Peyer's patch (tissue), 4 donors: ENCODE results near the gene ARPP21. TPM values are rescaled to one million over a fixed set of nuclear protein-coding genes. Genes with fewer than 3 reads are reported as not detected.

Experiments
- DNase-seq, 3 donors: peaks; one replicate each; pipeline ENCODE4 v3.0.0-alpha.2; 2017 to 2019
- H3K27ac ChIP-seq, 4 donors: fragments of 200-600 bp; sonication (generic); one replicate each; pipeline ENCODE4 v1.5.1; 2016 to 2019
- H3K27me3 ChIP-seq, 2 donors: fragments of 200-600 bp; sonication (generic); one replicate each; pipeline ENCODE4 v1.5.1; 2019
- H3K36me3 ChIP-seq, 3 donors: fragments of 200-600 bp; sonication (generic); one replicate each; pipeline ENCODE4 v1.5.1; 2016 to 2019
- H3K4me1 ChIP-seq, 4 donors: fragments of 200-600 bp; sonication (generic); one replicate each; pipeline ENCODE4 v1.5.1; 2016 to 2019
- H3K4me3 ChIP-seq, 4 donors: fragments of 200-600 bp; sonication (generic); 1 replicate in 3 of 4; 2 replicates in 1 of 4; pipeline ENCODE4 v1.5.1; 2016 to 2019; ENCODE audit warnings: mild to moderate bottlenecking in 1 of 4
- H3K9me3 ChIP-seq, 4 donors: fragments of 200-600 bp; sonication (generic); one replicate each; pipeline ENCODE4 v1.5.1; 2016 to 2019; ENCODE audit warnings: mild to moderate bottlenecking in 1 of 4
- CTCF ChIP-seq, 6 experiments: fragments of 450-650 bp in 4 of 6; fragments of 200-600 bp in 2 of 6; sonication (generic) in 1 of 6; IDR thresholded peaks; one replicate each; pipeline ENCODE4 v1.5.1; 2017 to 2019; ENCODE audit warnings: antibody characterized with exemption in 6 of 6, mild to moderate bottlenecking in 3 of 6, moderate library complexity in 1 of 6
- POLR2A ChIP-seq, 2 donors: fragments of 450-650 bp; IDR thresholded peaks; one replicate each; pipeline ENCODE4 v1.5.1; 2017; ENCODE audit warnings: antibody characterized with exemption in 2 of 2, mild to moderate bottlenecking in 2 of 2, moderate library complexity in 2 of 2
- total RNA-seq, 4 donors: library from RNA; depleted of rRNA; stranded (reverse); fragments of >200 nt; gene quantifications; one replicate each; pipeline ENCODE4 v1.1.0, GENCODE V29; 2016

ARPP21 gene
- total RNA-seq, 4 donors from 2014 or later, result 0.27 TPM; not detected in 3

GRCh38 chr3:35710554-35710953 is 71.2 kb downstream of the ARPP21 start:
- no peaks in the 10 kb centered on the region for H3K27me3 ChIP-seq
- no peak for DNase-seq
- H3K4me3 ChIP-seq, result no peak overlapping the region
- H3K9me3 ChIP-seq, result no peaks in the 10 kb centered on the region
- TF ChIP-seq POLR2A (IDR thresholded peaks at IDR 0.05), result no peak
- TF ChIP-seq CTCF (IDR thresholded peaks at IDR 0.05), result no peak
- no peaks in the 10 kb centered on the region for H3K36me3 ChIP-seq
- no peaks in the 10 kb centered on the region for H3K4me1 ChIP-seq
- no peak overlapping the region for H3K27ac ChIP-seq

GRCh38 chr3:35718921-35719320 is 79.6 kb downstream of the ARPP21 start:
- DNase-seq, result no peak
- TF ChIP-seq CTCF (IDR thresholded peaks at IDR 0.05), result no peak
- no peak for TF ChIP-seq POLR2A (IDR thresholded peaks at IDR 0.05)
- no peaks in the 10 kb centered on the region for H3K9me3 ChIP-seq
- no peaks in the 10 kb centered on the region for H3K36me3 ChIP-seq
- no peak overlapping the region for H3K4me3 ChIP-seq
- no peak overlapping the region for H3K27ac ChIP-seq
- no peaks in the 10 kb centered on the region for H3K27me3 ChIP-seq
- no peaks in the 10 kb centered on the region for H3K4me1 ChIP-seq

- Histone ChIP-seq H3K27me3 (no peaks in the 10 kb centered on the region), H3K9me3 (no peaks in the 10 kb centered on the region), H3K27ac (no peak overlapping the region), H3K36me3 (no peaks in the 10 kb centered on the region), H3K4me1 (no peaks in the 10 kb centered on the region), H3K4me3 (no peak overlapping the region)
- TF ChIP-seq CTCF (IDR thresholded peaks at IDR 0.05) (no peak), POLR2A (IDR thresholded peaks at IDR 0.05) (no peak)
- no peak for DNase-seq
Observed at GRCh38 chr3:35721628-35722027, 82.3 kb downstream of the ARPP21 start.

GRCh38 chr3:35722902-35723301 is 83.6 kb downstream of the ARPP21 start:
- H3K27ac ChIP-seq, result no peak overlapping the region
- no peak overlapping the region for H3K4me3 ChIP-seq
- no peaks in the 10 kb centered on the region for H3K27me3 ChIP-seq
- H3K4me1 ChIP-seq, result no peaks in the 10 kb centered on the region
- no peaks in the 10 kb centered on the region for H3K9me3 ChIP-seq
- DNase-seq, result no peak
- TF ChIP-seq CTCF (IDR thresholded peaks at IDR 0.05) (no peak), POLR2A (IDR thresholded peaks at IDR 0.05) (no peak)
- H3K36me3 ChIP-seq, result no peaks in the 10 kb centered on the region

DNA sequence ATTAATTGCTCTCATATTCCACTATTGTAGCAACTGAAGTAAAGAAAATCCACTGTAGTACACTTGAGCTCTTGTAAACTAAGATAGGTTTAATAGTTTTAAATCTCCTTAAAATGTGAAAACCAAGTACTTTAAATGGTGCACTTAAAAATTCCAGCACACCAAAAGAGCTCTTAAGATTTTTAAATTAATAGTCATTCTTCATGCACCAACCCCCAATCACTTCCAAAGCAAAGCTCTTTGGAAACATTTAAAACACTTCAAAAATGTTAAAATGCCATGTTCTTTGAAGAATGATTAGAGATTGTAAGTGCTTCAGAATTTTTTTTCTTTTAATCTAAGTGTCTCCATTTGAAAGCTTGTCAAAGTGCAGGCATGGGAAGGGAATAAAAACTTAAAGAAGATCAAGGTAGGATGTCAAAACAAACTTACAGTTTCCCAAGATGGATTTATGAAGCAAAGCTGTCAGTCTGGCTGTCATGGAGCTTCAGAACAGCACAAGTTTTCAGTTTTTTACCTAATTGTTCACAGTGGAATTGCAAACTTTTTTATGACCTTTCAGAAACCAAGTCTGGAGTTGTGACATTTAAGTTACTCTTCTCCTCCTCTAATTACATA is 84.3 kb downstream of the ARPP21 start:
- DNase-seq, result no peak
- H3K4me1 ChIP-seq, result no peaks in the 10 kb centered on the region

More for the DNA sequence above, 84.3 kb downstream of the ARPP21 start:
- Histone ChIP-seq H3K27ac (no peak overlapping the region), H3K27me3 (no peaks in the 10 kb centered on the region), H3K4me3 (no peak overlapping the region), H3K9me3 (no peaks in the 10 kb centered on the region), H3K36me3 (no peaks in the 10 kb centered on the region)
- TF ChIP-seq CTCF (IDR thresholded peaks at IDR 0.05) (no peak), POLR2A (IDR thresholded peaks at IDR 0.05) (no peak)
